H1 (cell line): ENCODE results near the gene ADM2. TPM values are rescaled to one million over a fixed set of nuclear protein-coding genes. Genes with fewer than 3 reads are reported as not detected.

ENCODE experiments used
- ASH2L ChIP-seq: fragments of 200-600, 300-600 bp; sonication (generic); IDR thresholded peaks from one replicate; pipeline ENCODE4 v1.7.1; 2017; ENCODE audit warnings: low read length
- ATF2 ChIP-seq: IDR thresholded peaks from 2 replicates; pipeline ENCODE4 v1.6.1; 2012; ENCODE audit warnings: low read length, inconsistent platforms
- BCL11A ChIP-seq, 2 experiments: IDR thresholded peaks; one replicate each; pipeline ENCODE4 v1.6.1; 2011; ENCODE audit warnings: low read depth in 2 of 2, low read length in 2 of 2, mild to moderate bottlenecking in 2 of 2
- CBX5 ChIP-seq: fragments of 300-800, 300-1000 bp; sonication (generic); IDR thresholded peaks from 2 replicates; pipeline ENCODE4 v1.7.1; 2016; ENCODE audit warnings: antibody characterized with exemption, low read length, low read depth
- CBX8 ChIP-seq: fragments of 300-800, 300-1000 bp; sonication (generic); IDR thresholded peaks from 2 replicates; pipeline ENCODE4 v1.7.1; 2016; ENCODE audit warnings: low read depth, low read length, borderline replicate concordance
- CREB1 ChIP-seq: IDR thresholded peaks from 2 replicates; pipeline ENCODE4 v1.6.1; 2012; ENCODE audit warnings: inconsistent platforms
- CTBP2 ChIP-seq: IDR thresholded peaks from 2 replicates; pipeline ENCODE4 v1.7.0; 2011; ENCODE audit warnings: borderline replicate concordance, mild to moderate bottlenecking, moderate library complexity, mixed read lengths, low read length; ENCODE audit not compliant: insufficient read depth, insufficient read length
- EP300 ChIP-seq, 2 experiments: IDR thresholded peaks; 1 replicate in 1 of 2; 2 replicates in 1 of 2; pipeline ENCODE4 v1.6.1; 2011 to 2012; ENCODE audit warnings: low read depth in 2 of 2, low read length in 2 of 2, mild to moderate bottlenecking in 2 of 2, borderline replicate concordance in 1 of 2, inconsistent platforms in 1 of 2, moderate library complexity in 1 of 2
- HDAC6 ChIP-seq: IDR thresholded peaks from one replicate; pipeline ENCODE4 v1.7.1; 2012; ENCODE audit warnings: low read depth, mild to moderate bottlenecking, inconsistent platforms, low read length, moderate library complexity
- JUND ChIP-seq: IDR thresholded peaks from 2 replicates; pipeline ENCODE4 v1.6.1; 2011; ENCODE audit warnings: mild to moderate bottlenecking, improper control_type of control experiment, low read length
- KDM4A ChIP-seq: IDR thresholded peaks from one replicate; pipeline ENCODE4 v1.7.1; 2012; ENCODE audit warnings: low read depth, mild to moderate bottlenecking, moderate library complexity, low read length, inconsistent platforms; ENCODE audit not compliant: severe bottlenecking
- KDM5A ChIP-seq: fragments of 200-600 bp; IDR thresholded peaks from 2 replicates; pipeline ENCODE4 v1.7.1; 2012; ENCODE audit warnings: mild to moderate bottlenecking, low read length, inconsistent platforms, mixed read lengths
- RAD21 ChIP-seq, 2 experiments: IDR thresholded peaks in 1 of 2; conservative IDR thresholded peaks in 1 of 2; 2 replicates each; pipeline ENCODE4 v1.6.1; 2011; ENCODE audit warnings: low read depth in 2 of 2, low read length in 2 of 2, improper control_type of control experiment in 1 of 2, inconsistent platforms in 1 of 2, mild to moderate bottlenecking in 1 of 2, moderate library complexity in 1 of 2
- RNF2 ChIP-seq: fragments of 200-900, 300-1000 bp; sonication (generic); IDR thresholded peaks from 2 replicates; pipeline ENCODE4 v1.7.1; 2016; ENCODE audit warnings: borderline replicate concordance, low read depth, mild to moderate bottlenecking, antibody characterized with exemption, low read length; ENCODE audit not compliant: poor library complexity, severe bottlenecking; ENCODE audit errors: missing control alignments
- SIN3A ChIP-seq, 2 experiments: IDR thresholded peaks in 1 of 2; conservative IDR thresholded peaks in 1 of 2; 2 replicates each; pipeline ENCODE4 v1.6.1; 2011 to 2012; ENCODE audit warnings: low read length in 2 of 2, improper control_type of control experiment in 1 of 2, low read depth in 1 of 2, mild to moderate bottlenecking in 1 of 2
- SIX5 ChIP-seq: IDR thresholded peaks from 2 replicates; pipeline ENCODE4 v1.6.1; 2011; ENCODE audit warnings: mild to moderate bottlenecking, low read depth, low read length
- SP1 ChIP-seq: IDR thresholded peaks from 2 replicates; pipeline ENCODE4 v1.6.1; 2011; ENCODE audit warnings: low read depth, low read length
- SRF ChIP-seq: IDR thresholded peaks from 2 replicates; pipeline ENCODE4 v1.6.1; 2011; ENCODE audit warnings: mild to moderate bottlenecking, low read depth, low read length, moderate library complexity
- TBP ChIP-seq: IDR thresholded peaks from 2 replicates; pipeline ENCODE4 v1.6.1; 2011; ENCODE audit warnings: low read depth, low read length, improper control_type of control experiment
- TCF12 ChIP-seq: IDR thresholded peaks from 2 replicates; pipeline ENCODE4 v1.6.1; 2011; ENCODE audit warnings: low read depth, mild to moderate bottlenecking, low read length
- TEAD4 ChIP-seq: IDR thresholded peaks from 2 replicates; pipeline ENCODE4 v1.6.1; 2012; ENCODE audit warnings: low read depth, low read length, inconsistent platforms, mixed read lengths
- polyA plus RNA-seq, 7 experiments: library from polyadenylated mRNA; depleted of rRNA in 3 of 7; stranded (reverse) in 5 of 7; unstranded in 2 of 7; fragments of >200 nt in 5 of 7; fragments of 200-250 nt in 2 of 7; gene quantifications; 1 replicate in 5 of 7; 2 replicates in 1 of 7; 4 replicates in 1 of 7; pipeline versions ENCODE4 v1.2.1 to v1.2.3, GENCODE V29; 2011 to 2013; ENCODE audit warnings: missing spikeins in 2 of 7, mixed read lengths in 2 of 7
- total RNA-seq: library from RNA; stranded (reverse); fragmentation: NEBNext Ultra II Directional; extraction: Animal tissue kit (Norgen Biotek cat#: 25700); gene quantifications from 2 replicates; pipeline ENCODE4 v1.2.1, GENCODE V29; 2021

The ADM2 gene
- total and polyA plus RNA-seq, 2 of the 8 experiments (the other 6 are each of a cell fraction or from before 2014, with no cell fraction given), result 3.3 to 7.5 TPM

- TF ChIP-seq CREB1, result peak; percentile 99
- peak; percentile 42 for TF ChIP-seq KDM4A
- no peak for TF ChIP-seq RNF2
- TF ChIP-seq KDM5A, result peak; percentile 99
- TF ChIP-seq SIX5, result no peak
- peak; percentile 68; the same call in 1 of the 2 replicates for TF ChIP-seq SP1
- no peak for TF ChIP-seq HDAC6
- peak in 1 of 2 experiments; percentile 44; a peak in 1 of 3 replicates for TF ChIP-seq EP300 (IDR thresholded peaks at IDR 0.05; ENCODE audit: borderline replicate concordance in 1 of 2, low read depth in 2 of 2, low read length in 2 of 2)
- peak; percentile 46; the same call in 1 of the 2 replicates for TF ChIP-seq ATF2
- TF ChIP-seq JUND, result peak; percentile 49; the same call in 1 of the 2 replicates
- TF ChIP-seq SIN3A (conservative IDR thresholded peaks at IDR 0.05 in 1 of 2, IDR thresholded peaks at IDR 0.05 in 1 of 2; ENCODE audit: low read depth in 1 of 2, low read length in 2 of 2), result peak; percentile 49 to 66; a peak in 1 of 4 replicates
- no peak for TF ChIP-seq CBX5
- peak; percentile 79 for TF ChIP-seq SRF
- TF ChIP-seq CBX8, result no peak
- TF ChIP-seq ASH2L, result peak; percentile 50
- peak; percentile 94 for TF ChIP-seq TBP
- TF ChIP-seq BCL11A (IDR thresholded peaks at IDR 0.05; ENCODE audit: low read depth in 2 of 2, low read length in 2 of 2), result no peak
- TF ChIP-seq TEAD4, result no peak
- TF ChIP-seq CTBP2, result no peak
- no peak for TF ChIP-seq TCF12
- TF ChIP-seq RAD21 (IDR thresholded peaks at IDR 0.05 in 1 of 2, conservative IDR thresholded peaks at IDR 0.05 in 1 of 2; ENCODE audit: low read depth in 2 of 2, low read length in 2 of 2), result no peak
Observed at GRCh38 chr22:50507991-50508884, 26.9 kb downstream of the ADM2 start, which contains the start of gene NCAPH2 (continued).
